ENCODE data around the gene RPS15.

The RPS15 gene

DNA sequence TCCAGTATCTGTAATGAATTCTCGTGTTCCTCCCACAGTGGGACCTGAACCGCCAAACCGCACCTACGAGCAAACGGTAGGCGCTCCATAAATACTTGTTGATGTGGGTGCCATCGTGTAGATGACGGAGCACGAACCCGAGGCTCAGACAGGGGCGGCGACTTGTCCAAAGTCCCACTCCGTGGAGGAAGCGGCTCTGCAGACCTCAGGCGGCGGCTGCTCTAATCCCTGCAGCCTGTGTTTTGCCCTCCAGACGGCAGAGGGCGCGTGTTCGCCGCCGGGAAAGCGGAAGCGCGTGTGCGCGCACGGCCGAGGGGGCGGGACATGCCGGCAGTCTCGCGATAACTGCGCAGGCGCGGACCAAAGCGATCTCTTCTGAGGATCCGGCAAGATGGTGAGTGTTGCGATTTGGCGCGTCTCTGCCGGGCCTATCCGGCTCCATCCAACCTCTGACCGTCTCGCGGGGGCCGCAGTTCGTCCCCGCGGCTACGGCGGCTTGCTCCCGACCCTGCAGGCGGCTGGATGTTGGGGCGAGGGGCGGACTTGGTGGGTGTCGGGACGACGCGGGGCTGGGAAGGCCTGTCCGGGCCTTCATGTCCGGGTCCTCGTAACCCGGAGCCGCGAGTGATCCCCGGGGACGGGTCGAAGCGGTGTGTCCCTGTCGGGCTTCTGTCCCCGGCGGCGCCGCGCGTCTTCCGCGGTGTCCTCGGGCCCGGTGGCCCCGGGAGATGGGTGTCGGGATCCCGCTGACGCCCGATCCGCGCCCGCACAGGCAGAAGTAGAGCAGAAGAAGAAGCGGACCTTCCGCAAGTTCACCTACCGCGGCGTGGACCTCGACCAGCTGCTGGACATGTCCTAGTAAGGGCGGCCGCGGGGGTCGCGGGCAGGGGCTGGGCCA, at the start of gene RPS15:
Gene RPS15 (plus strand): TSS at position 362 of the 898 bp plus-strand sequence. CDS start 30 bp downstream, at position 392.
- TF ChIP-seq ZFX (IDR thresholded peaks at IDR 0.05) = peak; percentile 98
- TF ChIP-seq, protein P1, sequence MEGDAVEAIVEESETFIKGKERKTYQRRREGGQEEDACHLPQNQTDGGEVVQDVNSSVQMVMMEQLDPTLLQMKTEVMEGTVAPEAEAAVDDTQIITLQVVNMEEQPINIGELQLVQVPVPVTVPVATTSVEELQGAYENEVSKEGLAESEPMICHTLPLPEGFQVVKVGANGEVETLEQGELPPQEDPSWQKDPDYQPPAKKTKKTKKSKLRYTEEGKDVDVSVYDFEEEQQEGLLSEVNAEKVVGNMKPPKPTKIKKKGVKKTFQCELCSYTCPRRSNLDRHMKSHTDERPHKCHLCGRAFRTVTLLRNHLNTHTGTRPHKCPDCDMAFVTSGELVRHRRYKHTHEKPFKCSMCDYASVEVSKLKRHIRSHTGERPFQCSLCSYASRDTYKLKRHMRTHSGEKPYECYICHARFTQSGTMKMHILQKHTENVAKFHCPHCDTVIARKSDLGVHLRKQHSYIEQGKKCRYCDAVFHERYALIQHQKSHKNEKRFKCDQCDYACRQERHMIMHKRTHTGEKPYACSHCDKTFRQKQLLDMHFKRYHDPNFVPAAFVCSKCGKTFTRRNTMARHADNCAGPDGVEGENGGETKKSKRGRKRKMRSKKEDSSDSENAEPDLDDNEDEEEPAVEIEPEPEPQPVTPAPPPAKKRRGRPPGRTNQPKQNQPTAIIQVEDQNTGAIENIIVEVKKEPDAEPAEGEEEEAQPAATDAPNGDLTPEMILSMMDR (conservative IDR thresholded peaks at IDR 0.05) = peak; percentile 99

DNA sequence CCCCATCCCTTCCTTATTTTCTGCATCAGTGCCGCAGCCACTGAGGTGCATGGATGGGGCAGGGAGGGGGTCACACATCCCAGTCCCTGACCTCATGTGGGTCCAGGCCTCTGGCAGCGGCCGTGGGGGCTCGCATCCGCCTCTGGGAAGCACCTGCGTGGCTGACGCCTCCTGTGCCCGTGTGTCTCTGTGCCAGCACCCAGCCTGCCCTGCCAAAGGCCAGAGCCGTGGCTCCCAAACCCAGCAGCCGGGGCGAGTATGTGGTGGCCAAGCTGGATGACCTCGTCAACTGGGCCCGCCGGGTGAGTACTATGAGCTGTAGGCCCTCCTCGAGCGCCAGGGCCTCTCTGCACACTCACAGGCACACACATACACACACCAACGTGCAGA, 49.6 kb upstream of the RPS15 start:
- TF ChIP-seq, protein P1 (conservative IDR thresholded peaks at IDR 0.05) = no peak
- TF ChIP-seq ZFX (IDR thresholded peaks at IDR 0.05) = no peak

More for the DNA sequence above, at the start of gene RPS15:
- H3K27ac ChIP-seq = peak within 1 kb of the TSS; percentile 98

DNA sequence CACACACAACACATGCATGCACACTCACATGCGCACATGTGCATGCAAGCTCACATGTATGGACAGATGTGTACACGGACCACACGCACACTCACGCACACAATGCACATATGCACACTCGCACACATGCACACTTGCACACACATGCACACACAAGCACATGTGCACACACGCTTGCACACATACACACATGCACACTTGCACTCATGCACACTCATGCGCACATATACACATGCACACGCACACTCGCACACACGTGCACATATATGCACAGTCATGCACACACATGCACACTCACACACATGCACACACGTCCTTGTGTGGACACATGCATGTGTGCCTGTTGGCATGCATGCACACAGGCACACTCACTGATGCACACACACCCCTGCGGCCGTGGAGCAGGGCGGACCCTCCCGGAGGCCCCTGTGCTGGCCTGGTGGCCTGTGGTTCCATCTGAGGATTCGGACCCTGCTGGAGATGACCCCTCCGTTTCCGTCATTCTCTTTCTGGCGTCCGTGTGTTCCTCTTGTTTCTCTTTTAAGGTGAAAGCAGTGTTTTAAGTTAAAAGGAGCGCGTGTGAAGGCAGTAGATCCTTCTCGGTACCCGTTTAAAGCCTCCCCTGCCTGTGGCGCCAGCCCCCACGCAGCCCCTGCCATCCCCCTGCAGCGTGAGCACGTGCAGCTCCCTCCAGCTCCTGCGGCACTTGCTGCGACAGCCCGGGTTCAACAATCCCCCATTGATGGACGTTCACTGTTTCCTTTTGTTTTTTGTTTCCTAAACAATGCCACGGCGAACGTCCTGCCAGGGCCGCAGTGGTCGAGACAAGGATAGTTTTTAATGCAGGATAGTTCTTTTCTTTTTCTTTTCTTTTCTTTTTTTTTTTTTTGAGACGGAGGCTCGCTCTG, 48.9 kb upstream of the RPS15 start:
- no peak overlapping the region for H3K27ac ChIP-seq
- TF ChIP-seq, protein P1 (conservative IDR thresholded peaks at IDR 0.05) = no peak
- no peak for TF ChIP-seq ZFX (IDR thresholded peaks at IDR 0.05)

More for the DNA sequence above, 49.6 kb upstream of the RPS15 start:
- H3K27ac ChIP-seq = no peak overlapping the region

DNA sequence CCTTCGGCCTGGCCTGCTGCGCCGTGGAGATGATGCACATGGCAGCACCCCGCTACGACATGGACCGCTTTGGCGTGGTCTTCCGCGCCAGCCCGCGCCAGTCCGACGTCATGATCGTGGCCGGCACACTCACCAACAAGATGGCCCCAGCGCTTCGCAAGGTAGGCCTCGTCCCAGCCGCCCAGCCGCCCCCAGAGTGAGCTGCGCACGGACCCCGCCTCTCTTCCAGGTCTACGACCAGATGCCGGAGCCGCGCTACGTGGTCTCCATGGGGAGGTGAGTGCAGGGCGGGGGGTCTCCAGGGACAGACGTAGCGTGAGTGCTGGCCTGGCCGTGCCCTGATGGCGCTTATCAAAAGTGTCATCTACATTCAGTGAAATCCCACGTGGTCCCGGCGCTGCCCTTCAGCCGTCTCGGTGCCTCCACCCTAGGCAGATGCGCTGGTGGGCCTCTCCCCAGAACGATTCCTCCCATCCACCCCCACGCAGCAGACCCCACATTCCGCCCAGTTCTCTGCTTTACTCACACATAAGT, 47.2 kb upstream of the RPS15 start:
- no peak overlapping the region for H3K27ac ChIP-seq
- TF ChIP-seq ZFX (IDR thresholded peaks at IDR 0.05) = no peak
- TF ChIP-seq, protein P1 (conservative IDR thresholded peaks at IDR 0.05) = no peak

DNA sequence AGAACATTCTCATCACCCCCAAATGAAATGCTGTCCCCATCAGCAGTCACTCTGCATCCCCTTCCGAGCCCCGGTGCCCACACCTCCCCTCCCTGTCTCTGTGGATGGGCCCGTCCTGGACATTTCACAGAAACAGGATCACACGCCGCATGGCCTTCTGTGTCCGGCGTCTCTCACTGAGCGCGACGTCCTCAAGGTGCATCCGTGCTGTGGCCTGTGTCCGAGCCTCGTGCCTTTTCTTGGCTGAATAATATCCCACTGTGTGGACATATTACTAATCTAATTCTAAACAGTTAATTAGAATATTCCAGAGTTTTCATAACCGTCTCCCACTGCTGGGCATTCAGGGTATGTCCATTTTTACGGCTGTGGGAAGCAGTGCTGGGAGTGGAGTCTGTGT, 45.8 kb upstream of the RPS15 start:
- no peak overlapping the region for H3K27ac ChIP-seq
- no peak for TF ChIP-seq ZFX (IDR thresholded peaks at IDR 0.05)
- TF ChIP-seq, protein P1 (conservative IDR thresholded peaks at IDR 0.05) = no peak

DNA sequence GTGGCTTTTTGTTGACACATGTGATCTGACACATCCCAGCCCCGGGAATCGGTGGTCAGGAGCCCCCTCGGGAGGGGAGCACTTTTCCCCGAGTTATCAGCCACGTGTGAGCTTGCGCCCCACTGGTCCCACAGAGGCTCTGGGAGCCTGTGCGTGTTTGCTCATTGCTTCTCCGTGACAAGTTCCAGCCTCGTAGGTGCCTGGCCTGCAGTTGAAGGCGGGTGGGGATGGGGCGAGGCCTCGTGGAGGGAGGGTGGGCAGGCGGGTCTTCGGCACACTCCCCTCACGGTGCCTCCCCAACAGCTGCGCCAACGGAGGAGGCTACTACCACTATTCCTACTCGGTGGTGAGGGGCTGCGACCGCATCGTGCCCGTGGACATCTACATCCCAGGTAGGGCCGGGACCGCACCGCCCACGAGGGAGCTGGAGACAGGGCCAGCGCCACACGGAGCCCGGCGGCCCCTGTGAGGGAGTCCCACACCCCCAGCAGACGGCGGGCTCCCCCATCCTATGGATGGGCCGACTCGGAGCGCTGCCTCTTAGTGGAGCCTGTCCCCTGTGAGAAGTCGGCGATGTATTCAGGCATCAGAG, 45.2 kb upstream of the RPS15 start:
- H3K27ac ChIP-seq = no peak overlapping the region
- no peak for TF ChIP-seq ZFX (IDR thresholded peaks at IDR 0.05)
- TF ChIP-seq, protein P1 (conservative IDR thresholded peaks at IDR 0.05) = no peak
